Right lung (tissue), 5 donors: ENCODE measurements around the gene IQSEC1. TPM values are rescaled to one million over a fixed set of nuclear protein-coding genes. Genes with fewer than 3 reads are reported as not detected.

ENCODE experiments used
- DNase-seq, 2 donors: peaks; one replicate each; pipeline ENCODE4 v3.0.0-alpha.2; 2013
- polyA plus RNA-seq, 5 donors: library from polyadenylated mRNA; unstranded; fragments of 120-200 nt; gene quantifications; one replicate each; pipeline versions ENCODE4 v1.2.1 to v1.2.3, GENCODE V29; 2013; ENCODE audit warnings: inconsistent platforms in 1 of 5, low replicate concordance in 1 of 5; ENCODE audit not compliant: insufficient read length in 5 of 5, insufficient read depth in 1 of 5

IQSEC1 gene
- polyA plus RNA-seq, 5 donors: 21.7 to 31.2 (median 29.6) TPM

DNA sequence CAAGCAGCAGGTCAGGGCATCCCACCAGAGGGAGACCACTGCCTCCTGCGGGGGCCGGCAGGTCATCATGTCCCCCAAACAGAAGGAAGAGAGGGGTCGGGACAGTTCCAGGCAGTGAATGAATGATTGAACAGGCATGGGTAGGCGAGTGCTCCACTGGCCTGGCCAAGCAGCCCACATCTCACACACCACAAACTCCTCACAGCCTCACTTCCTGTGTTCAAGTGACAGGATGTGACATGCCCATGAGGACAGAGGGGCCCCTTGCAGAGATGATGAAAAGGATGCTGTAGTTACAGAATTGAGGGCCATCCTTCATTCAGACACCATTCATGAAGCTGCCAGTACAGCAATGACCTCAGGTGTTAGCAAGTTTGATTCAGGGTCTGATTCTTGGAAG, 3.7 kb downstream of the IQSEC1 start:
- DNase-seq: no peak

DNA sequence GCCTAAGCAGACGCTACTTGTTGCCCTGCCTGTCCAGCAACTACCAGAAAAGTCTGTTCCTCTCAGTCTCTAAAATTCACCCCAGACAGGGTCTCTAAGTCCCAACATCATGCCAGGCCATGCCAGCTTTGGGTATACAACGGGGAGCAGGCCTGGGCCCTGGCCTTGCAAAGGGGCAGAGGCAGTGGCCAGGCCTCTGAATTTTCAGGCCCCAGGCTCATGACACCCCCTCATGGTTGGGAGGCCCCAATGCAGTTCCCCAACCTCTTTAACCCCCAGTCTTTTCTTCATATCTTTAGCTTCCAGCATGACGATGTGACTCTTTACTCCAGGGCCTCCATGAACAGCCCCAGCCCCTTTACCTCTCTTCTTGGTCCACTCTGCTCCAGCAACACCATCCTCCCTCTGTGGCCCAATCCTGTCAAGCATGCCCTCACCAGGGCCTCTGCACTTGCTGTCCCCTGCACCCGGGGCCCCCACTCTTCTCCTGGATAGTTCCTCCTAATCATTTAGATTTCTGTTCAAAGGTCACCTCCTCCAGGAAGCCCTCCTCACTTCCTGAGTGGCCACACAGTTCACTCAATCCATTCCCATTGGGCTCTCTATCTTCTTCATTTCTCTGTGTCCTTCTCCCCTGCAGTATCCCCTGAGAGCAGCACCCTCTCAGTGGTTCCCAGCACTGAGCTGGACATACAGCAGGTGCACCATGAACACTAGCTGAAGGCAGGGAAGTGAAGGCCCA, 4.8 kb downstream of the IQSEC1 start:
- DNase-seq: no peak

DNA sequence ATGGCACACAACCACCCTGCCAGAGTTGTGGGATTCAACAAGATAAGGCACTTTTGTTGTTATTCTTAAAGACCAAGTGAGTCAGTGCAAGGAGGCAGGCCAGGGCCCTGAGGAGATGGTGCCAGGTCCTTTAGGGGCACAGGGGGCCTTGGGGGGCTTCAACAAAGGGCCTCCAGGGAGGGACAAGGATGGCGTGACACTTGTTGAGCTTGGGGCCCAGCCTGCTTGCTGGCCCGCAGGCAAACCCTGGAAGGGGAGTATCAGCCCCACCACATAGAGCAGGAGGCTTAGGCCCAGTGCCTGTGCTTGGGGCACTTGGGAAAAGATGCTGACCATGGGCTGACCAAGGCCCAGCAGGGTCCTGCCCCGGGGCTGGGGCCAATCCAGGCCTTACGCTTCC, 5.5 kb downstream of the IQSEC1 start:
- no peak for DNase-seq

DNA sequence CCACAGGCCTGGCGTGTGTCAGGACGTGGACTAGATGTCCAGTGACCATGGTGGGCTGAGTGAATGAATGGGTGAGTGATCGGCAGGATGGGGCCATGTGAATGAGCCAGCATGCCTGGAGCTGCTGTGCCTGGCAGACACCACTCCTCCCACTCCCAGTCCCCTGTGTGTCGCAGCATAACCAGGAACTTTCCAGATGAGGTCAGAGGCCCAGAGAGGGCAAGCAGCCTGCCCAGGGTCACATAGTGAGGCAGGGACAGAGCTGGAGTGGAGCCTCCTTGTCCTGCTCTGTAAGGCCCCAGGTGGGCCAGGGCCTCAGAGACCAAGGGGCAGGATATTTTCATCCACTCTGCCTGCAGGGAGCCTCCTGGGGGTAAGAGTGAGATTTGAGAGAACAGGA, 6.4 kb downstream of the IQSEC1 start:
- DNase-seq: no peak

DNA sequence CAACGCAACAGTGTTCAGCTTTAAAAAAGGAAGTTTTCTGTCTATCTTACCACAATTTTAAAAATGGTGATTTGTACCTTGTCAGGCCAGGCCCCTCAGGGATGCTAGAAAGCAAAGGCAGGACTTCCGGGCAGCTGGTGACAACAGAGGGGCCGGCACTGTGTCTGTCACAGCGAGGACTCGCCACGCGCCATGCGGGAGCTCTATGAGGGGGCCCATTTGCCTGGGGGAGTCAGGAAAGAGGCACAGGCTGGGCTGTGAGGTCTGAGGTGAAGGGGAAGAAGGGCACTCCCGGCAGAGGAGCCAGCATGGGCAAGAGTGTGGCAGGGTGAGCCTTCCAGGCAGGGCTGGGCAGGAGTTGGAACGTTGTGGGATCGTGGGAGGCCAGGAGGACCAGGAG, 7.0 kb downstream of the IQSEC1 start:
- DNase-seq: no peak

DNA sequence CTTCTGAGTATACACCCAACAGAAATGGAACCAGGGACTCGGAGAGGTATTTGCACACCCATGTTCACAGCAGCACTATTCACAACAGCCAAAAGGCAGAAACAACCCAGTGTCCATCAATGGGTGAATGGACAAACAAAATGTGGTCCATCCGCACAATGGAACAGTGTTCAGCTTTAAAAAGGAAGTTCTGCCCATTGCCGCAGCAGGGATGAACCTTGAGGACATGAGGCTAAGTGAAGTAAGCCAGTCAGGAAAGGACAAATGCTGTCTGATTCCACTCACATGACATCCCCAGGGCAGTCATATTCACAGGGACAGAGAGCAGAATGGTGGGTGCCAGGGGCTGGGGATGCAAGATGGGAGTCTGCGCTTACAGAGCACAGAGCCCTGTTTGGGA, 7.5 kb downstream of the IQSEC1 start:
- DNase-seq: no peak

DNA sequence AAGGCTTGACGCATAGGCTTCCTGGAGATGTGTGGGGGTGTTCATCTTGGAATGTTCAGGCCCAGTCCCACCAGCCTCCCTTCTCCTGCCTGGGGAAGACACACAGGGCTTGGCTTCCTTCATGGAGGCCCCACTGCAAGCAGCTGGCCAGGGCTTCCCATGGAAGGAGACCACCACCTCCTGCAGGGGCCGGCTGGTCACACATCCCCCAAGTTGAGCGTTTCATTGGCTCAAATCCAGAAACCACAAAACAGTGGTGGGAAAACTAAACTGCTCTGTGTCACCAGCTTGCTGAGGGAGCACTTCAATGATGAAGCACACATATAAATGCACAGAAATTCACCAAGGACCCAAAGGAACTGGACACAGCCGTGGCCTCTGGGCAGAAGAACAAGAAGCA, 8.3 kb downstream of the IQSEC1 start:
- no peak for DNase-seq

DNA sequence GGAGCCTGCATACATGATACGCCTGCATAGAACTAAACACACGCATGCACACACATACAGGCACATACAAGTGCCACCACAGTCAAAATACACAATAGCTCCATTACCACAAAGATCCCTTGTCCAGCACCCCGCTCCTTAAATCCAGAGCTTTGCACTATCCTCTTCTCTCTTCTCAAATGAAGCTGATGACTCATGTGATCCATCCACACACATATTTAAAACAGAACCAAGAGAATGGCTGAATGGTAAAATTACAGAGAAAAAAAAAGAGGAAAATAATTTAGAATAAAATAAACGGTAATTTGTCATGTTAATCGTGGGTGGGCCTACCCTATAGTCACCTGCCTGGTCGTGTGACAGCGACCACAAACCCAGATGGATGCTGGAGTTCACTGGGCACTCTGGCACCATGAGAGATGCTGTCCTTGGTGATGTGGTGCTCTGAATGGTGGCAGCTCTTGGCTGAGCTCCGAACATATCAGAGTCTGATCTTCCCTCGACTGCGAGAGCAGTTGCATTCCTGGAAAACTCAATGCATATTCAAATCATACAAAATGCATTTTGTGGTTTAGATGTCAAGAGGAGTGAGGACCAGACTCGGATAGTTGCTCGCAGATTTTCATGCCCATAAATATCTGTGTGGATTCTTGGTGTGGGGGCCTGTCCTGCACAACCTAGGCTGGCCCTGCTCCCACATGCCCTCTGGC, 8.9 kb downstream of the IQSEC1 start:
- DNase-seq: no peak

DNA sequence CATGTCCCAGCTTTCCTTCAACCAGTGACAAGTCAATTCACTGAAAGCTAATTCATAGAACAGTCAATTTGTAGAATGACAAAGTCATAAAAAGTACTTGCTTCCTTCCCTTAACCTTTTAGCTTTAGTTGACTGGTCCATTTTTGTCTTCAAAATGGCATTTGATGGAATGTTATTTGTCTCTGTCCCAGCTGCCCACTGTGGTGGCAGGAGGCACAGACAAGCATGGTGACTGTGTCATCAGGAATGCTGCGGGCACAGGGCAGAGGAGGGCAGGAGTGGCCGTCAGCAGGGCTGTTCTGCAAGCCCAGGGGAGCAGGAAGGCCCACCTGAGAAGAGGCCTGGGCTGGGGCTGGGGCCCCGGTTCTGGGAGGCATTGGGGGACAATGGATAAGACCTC, 10.0 kb downstream of the IQSEC1 start:
- DNase-seq: no peak

DNA sequence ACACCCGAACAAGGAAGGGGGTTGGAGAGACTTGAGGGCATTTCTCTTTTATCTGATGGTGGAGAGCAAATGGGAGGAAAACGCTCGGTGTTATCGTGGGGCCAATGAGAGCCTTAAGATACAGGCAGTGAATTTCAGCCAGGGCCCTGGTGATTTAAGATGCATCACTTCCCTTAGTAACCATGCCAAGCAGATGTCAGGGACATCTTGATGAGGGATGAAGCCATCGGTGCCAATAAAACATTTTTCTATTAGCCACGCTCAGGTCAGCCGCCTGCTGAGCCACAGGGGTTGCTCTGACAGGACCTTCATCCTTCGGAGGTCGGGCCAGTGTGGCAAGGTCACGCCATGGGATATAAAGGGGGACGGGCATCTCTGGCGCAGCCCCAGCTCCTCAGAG, 10.6 kb downstream of the IQSEC1 start:
- no peak for DNase-seq

DNA sequence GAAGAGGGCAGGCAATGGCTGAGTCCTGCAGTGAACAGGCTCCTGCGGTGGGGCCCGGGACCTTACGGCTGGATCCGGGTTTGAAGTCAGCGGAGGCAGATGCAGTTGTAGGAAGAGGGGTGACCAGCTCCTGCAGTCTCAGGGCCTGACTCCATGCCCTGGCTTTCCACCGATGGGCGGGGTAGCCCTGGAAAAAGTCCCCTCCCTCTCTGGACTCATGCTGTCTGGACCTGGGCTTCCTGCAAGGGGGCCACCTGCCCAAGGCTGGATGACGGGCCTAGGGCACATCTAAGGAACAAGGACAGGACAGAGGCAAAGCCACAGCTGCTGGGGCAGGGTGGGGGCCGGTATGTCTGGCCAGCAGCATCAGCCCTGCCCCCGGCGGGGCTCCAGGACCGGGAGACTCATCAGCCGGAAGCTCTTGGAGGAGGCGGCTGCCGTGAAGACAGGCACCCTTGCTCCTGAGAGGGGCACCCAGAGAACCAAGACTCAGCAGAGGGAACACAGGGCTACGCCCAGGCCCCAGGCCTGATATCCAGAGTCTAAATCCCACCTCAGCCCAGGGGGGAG, 12.8 kb downstream of the IQSEC1 start:
- no peak for DNase-seq

DNA sequence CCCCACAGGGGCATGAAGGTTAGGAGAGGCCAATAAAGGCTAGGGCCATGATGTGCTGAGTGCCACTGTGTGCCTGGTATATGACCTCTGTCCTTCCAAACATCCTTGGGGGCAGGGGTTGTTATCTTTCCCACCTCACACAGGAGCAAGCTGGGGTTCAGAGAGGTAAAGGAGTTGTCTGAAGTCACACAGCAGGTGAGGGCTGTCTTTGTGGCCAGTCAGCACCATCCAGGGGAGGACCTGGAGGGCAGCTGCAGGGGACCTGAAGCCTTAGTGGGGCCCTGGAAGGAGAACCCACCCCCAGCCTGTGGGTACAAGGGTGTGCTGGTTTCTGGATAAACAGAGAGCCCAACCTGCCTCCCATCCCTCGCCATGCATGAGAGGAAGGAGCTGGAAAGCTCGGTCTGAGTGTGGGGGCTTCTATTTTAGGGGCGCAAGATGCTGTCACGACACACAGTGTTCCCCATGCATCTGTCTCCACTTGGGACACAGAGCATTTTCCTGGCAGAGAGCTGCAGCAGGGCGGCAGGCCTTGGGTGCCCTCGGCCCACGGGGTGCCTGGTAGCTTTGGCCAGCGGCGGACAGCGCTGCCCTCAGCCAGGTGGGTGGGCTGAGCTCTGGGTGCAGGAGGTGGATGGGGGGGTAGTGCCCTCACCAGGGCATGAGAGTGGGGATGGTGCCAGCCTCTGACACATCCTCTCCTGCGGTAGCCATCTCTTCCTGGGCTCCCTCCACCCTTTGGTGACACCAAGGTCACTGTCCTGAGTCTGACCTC, 14.7 kb downstream of the IQSEC1 start:
- no peak for DNase-seq

DNA sequence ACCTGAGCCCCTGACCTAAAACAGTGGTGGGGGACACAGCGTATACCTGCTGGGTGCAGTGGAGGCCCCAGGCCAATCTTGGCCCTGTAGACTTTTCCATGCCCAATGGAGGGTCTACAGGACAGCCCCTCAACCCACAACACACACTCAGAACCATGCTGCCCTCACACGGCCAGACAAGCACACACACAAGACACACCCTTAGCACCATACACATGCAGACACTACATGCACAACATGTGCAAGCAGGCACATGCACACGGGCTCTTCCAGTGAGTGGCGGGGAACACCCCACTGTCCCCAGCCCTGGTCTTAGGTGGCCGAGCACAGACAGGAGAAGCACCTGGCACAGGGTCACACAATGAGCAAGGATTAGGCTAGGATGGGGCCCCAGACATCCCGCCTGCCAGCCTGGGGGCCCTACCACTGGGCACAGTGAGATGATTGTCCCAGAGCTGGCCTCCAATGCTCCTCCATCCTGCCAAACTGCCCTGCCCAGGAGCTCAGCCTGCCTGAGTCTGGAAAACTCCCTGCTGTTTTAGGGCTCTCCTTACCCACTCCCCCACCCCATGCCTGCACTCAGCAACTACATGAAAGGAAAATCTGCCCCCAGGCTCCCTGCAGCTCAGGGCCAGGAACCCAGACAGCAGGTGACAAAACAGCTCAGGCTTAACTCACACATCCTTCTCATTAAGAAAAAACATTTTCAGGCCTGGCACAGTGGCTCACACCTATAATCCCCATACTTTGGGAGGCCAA, 15.8 kb downstream of the IQSEC1 start:
- no peak for DNase-seq

DNA sequence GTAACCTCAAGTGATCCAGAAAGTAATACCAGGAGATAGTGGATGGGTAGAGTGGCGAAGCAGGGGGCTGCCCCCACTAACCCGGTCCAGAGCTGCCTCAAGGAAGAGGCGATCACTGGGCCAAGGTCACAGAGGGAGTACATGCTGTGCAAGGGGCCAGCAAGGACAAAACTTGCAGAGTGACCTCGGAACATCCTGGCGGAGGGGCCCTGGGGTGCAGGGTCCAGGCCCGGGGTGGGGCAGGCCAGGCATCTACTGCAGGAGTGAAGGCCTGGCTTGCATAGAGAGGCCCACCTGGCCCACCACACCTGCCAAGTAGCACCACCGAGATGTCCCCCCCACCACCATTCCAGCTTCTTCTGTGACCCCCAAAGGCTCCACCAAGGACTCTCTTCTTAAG, 17.6 kb downstream of the IQSEC1 start:
- DNase-seq: no peak

DNA sequence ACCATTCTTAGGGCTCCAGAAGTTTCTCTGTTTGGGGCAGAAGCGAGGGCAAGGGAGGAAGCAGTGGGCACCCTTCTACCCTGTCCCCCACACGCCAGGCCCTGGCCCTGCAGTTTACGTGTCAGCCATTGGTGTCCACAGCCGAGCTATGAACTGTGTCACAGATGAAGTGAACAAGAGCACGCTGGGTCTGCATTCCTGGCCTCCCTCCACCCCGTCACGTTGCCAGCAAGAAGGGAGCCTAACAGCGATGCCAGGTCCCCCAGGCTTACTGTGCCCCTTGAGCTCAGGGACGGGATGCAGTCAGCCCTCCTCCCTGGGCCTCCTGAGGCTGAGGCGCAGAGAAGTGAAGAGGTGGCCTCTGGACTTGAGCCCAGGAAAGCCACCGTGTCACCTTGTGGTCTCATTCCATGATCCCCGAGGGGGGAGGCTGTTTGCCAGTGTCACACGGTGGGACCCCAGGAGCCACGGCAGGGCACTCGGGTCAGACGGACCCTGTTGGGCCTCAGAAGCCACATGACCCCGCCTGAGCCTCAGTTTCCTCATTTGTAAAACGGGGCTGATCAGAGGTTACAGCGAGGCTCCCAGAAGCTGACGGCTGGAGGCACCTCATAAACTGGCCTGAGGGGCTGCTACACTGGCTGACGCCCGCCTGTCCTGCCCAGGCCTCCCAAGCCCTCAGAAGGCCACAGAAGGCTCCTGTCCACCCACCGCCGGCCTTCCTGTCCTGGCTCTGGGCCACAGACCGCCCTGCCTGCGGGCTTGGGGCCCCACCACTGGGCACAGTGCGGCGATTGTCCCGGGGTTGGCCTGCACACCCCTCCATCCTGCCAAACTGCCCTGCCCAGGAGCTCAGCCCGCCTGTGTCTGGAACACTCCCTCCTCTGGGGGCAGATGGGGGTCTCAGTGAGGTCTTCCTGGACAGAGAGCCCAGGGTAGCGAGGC, 18.6 kb downstream of the IQSEC1 start:
- no peak for DNase-seq

DNA sequence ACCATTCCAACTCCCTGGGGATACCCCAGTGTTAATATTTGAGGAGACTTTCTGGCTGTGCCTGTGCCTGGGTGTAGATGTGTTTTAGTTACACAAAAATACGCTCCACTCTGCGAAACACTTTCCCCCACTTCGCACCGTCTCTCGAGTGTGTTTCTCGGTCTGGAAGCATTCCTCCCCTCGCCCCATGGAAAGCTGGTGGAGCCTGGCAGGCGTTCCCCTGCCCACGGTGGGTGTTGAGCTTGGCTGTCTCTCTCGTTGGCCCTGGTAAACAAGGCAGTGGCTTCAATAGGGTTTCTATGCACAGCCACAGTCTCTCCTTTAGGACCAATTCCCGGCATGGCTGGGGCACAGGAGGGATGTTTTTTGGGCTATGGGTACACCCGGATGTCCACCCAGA, 19.3 kb downstream of the IQSEC1 start:
- no peak for DNase-seq

DNA sequence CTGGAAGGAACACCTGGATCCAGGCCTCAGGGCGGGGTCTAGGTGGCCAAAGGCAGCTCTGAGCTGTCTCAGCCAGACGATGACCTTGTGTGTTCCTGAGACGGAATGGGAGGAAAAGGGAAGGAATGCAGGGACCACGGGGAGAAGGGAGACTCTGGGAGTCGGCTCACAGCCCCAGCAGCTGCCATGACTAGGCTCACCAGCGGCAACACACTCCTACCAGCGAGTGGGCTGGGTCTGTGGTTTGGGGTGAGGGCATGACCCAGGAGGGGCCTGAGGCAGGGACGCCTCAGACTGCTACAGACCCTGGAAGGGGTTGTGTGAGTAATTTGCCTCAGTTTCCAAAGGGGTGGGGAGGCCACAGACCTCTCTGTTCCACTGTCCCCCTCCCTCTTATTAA, 19.8 kb downstream of the IQSEC1 start:
- DNase-seq: no peak

DNA sequence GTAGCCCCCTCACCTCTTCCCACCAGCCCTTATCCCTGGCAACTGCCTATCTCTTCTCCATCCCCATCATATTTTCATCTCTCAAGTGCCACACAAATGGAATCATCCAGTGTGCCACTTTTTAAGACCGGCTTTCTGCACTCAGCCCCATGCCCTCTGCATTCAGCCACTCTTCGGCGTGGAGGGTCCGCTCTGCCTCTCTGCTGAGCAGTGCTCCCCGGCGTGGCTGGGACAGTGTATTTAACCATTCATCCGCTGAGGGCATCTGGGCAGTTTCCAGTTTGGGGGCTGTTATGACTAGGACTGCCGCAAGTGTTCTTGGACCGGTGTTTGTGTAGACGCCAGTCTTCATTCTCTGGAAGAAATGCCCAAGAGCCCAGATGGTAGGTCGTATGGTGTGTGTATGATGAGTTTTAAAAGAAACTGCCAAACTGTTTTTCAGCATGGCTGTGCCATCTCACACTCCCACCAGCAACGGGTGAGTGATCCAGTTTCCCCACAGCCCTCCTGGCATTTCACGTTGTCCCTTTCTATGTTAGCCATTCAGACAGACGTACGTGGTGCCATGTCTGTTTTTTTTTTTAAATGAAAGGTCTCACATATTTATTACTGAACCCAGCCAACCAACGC, 20.9 kb downstream of the IQSEC1 start:
- no peak for DNase-seq

DNA sequence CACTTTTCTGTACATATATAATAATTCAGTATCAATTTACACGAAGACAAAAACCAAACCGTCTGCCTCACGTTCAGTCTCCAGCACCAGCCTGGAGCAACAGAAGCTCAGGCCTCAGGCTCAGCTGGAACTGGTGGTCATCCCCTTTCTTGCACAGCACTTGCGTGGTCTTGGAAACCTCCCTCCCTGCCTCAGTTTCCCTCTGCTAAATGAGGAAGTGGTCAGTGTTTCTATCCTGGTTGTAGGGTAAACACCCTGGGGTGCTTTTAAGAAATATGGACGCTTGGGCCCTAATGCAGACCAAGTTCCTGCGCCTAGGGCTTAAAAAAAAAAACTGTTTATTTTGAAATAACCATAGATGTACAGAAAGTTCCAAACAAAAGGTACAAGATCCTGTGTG, 21.6 kb downstream of the IQSEC1 start:
- DNase-seq: no peak

DNA sequence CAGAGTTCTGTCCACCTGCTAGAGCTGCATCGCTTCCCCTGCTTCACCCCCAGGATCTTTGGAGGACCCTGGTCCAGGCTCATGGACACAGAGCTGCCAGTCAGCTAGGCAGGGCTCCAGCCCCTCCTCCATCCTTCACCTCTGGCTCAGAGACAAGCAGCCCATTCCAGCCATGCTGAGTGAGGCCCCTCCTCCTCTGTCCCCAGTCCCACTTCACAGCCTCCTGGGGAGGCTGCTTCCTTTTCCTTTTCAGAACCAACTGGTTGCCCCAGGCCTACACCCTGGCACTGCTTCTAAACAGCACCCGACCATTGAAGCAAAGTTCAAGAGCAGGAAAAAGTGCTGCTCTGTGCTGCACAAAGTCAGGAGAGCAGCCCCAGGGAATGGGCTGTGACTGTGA, 22.2 kb downstream of the IQSEC1 start:
- DNase-seq: peak in 1 of 2 donors; percentile 14
